Embryonic facial prominence (tissue), 1 donor: ENCODE results near the gene PRICKLE2.

Experiments used
- DNase-seq: peaks from one replicate; pipeline ENCODE4 v3.0.0-alpha.2; 2016; ENCODE audit errors: extremely low spot score

PRICKLE2 gene

GRCh38 chr3:64133987-64134386 lies 91.3 kb downstream of the PRICKLE2 start:
- no peak for DNase-seq

DNA sequence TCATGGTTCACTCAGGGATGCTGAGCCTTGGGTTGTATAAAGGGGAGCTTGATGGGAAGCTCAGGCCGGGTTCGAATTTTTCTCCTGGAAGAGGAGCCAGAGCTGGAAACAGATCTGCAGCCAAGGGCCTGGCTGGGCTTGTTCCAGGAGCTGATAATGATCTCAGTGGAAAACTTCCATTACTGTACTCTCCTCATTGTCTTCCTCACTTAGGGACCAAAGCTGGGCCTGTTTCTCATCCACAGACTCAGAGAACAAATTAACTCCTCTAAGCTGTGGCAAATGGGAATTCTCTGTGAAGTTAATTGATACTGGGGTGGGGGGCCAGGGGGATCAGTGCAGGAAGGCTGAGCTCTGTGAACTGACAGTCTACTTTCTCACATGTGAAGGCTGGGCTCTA lies 92.0 kb downstream of the PRICKLE2 start:
- no peak for DNase-seq

DNA sequence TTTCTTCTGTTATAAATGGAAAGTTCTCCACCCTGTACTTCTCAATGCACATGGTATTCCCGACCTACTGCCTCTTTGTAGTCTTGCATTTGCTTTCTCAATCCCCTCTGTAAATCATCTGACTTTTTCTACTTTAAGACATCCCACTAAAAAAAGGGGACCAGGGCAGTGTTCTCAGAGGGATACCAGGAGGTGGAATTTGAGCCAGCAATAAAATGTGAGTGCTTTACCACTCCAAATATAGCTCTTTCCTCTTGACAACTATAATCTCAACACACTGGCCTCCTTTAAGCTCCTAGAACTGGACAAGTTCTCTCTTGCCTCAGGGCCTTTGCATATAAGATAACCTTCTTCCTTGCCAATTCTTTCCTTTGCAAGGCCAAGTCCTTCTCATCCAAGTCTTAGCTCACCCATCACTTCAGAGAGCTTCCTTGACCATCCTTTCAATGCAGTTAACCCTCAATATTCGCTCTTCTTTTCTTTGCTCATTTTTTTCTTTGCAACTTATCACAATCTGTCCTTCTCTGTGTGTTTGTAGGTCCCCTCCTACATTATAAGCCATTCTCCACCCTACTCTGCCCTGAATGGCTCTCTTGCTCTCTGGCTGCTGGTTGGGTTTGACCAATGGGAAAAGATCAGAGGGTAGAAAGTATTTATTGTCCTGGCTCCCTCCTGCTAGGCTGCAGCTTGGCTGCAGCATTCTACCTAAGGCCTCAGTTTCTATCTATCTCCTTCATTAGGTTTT lies 93.4 kb downstream of the PRICKLE2 start:
- no peak for DNase-seq

- no peak for DNase-seq
These were observed 94.8 kb downstream of the PRICKLE2 start for GRCh38 chr3:64130436-64130835.

DNA sequence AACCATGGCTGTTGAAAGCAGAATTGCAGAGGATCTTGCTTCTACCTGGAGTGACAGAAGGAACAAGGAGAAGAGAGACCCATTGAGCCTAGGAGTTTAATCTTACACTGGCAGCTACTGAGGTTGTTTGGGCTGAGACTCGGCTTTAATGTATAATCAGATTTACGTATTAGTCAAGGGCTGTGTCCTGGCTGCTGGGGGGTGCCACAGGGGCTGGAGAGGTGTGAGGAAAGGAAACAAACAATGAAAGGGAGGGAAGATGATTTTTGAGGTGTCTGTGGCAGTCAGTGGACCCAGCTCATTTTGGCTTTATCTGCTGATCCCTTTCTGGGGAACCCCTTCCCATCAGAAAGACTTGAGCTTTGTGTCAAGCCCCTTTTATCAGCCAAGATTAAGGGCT lies 95.7 kb downstream of the PRICKLE2 start:
- DNase-seq: no peak

DNA sequence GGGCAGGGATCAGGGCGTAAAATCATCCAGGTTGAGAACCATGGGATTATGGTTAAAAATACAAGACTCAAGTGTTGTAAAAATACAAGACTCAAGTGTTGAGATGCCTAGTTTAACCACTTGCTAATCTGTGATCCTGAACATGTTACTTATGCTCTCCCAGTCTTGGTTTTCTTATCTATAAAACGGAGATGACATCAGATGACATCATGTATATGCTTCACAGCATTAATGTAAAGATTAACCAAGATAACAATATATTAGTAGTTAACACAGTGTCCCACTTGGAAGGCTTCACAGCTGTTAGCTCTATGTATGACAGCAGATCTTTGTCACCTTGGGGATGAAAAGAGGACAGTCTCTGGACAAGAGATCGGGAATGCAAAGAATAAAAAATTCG lies 96.2 kb downstream of the PRICKLE2 start:
- no peak for DNase-seq

DNA sequence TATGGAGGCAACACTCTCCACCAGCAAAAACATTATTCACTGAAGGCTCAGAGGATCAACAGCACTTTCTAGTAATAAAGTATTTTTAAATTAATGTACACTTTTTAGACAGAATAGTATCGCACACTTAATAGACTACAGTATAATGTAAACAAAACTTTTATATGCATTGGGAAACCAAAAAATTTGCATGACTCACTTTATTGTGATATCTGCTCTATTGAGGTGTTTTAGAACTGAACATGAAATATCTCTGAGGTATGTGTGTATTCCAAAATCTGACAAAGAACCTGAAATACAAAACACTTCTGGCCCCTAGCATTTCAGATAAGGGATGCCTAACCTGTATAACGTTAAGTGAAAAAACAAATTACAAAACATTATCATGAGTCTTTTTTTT lies 99.7 kb downstream of the PRICKLE2 start:
- no peak for DNase-seq

GRCh38 chr3:64123931-64124330 lies 101.3 kb downstream of the PRICKLE2 start:
- no peak for DNase-seq

- DNase-seq: no peak
These were observed 102.8 kb downstream of the PRICKLE2 start for GRCh38 chr3:64122476-64122875.

DNA sequence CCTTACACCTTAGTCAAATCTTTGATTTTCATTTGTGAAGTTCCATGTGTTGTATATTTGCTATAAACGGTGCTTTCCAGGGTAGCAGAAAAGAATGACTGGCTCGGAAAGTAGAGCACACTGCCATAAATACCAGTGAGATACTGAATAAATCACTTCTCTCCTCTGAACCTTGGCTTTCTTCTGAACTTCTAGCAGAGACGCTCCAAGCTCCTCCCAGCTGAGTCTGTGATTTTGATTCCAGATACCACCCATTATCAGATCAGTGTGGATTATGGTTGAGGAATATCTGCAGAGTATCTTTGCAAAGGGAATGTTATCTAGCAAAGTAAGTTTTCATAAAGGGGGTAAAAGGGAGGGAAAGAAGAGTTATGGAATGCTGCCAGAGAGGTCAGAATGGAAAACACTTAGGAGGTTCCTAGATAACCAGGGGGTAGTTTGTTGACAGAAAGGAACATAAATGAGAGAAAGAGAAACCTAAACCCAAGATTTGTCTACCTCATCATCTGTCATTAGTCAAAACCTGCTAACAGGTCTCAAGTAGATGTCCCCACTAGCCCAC lies 103.4 kb downstream of the PRICKLE2 start:
- no peak for DNase-seq

DNA sequence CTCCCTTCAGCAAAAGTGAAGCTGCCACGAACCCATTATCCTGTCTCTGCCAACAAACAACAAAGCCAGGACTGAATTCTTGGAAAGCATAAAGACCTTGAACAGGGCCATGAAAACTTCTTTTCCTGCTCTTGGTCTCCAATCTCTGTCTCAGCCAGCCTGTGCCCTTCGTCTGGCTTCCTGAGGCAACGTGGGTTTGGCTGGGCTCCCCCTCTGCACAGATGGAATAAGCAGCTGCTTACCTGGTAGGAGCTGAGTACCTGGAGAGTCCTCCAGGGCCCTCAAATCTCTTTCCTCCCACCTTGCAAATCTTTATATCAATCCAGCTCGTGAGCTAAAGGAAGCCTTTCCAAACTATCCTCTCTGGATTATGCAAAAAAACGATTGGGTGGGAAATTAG lies 104.4 kb downstream of the PRICKLE2 start:
- no peak for DNase-seq

DNA sequence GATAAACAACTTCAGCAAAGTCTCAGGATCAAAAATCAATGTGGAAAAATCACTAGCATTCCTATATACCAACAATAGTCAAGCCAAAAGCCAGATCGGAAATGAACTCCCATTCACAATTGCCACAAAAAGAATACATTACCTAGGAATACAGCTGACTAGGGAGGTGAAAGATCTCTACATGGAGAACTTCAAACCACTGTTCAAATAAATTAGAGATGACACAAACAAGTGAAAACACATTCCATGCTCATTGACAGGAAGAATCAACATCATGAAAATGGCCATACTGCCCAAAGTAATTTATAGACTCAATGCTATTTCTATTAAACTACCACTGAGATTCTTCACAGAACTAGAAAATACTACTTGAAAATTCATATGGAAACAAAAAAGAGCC lies 107.8 kb downstream of the PRICKLE2 start:
- DNase-seq: no peak

GRCh38 chr3:64114651-64115050 lies 110.6 kb downstream of the PRICKLE2 start:
- DNase-seq: no peak

DNA sequence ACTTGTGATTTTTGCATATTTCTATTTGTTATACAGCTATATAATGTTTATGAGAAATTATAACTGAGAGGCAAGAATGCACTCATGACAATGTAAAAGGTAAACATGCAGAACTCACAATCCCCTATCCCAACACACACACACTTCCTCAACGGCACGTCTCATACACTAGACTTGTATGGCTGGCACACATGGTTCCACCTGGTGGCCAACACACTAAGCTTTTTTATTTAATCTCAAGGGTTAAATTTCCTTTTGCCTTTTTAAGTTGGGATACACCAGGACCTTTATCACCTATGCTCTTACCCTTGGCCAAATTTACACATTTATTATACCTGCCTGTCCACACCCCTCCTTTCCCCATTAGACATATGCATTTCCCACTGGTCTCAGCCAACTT lies 113.4 kb downstream of the PRICKLE2 start:
- DNase-seq: no peak

- DNase-seq: no peak
These were observed 114.2 kb downstream of the PRICKLE2 start for GRCh38 chr3:64111083-64111482.

GRCh38 chr3:64110071-64110470 lies 115.2 kb downstream of the PRICKLE2 start:
- DNase-seq: no peak

GRCh38 chr3:64109438-64109837 lies 115.8 kb downstream of the PRICKLE2 start:
- no peak for DNase-seq

GRCh38 chr3:64108784-64109317 lies 116.4 kb downstream of the PRICKLE2 start:
- DNase-seq: no peak

- no peak for DNase-seq
These were observed 117.0 kb downstream of the PRICKLE2 start for GRCh38 chr3:64108231-64108630.

- no peak for DNase-seq
These were observed 118.1 kb downstream of the PRICKLE2 start for GRCh38 chr3:64107190-64107589.

- no peak for DNase-seq
These were observed 119.5 kb downstream of the PRICKLE2 start for GRCh38 chr3:64105816-64106215.

DNA sequence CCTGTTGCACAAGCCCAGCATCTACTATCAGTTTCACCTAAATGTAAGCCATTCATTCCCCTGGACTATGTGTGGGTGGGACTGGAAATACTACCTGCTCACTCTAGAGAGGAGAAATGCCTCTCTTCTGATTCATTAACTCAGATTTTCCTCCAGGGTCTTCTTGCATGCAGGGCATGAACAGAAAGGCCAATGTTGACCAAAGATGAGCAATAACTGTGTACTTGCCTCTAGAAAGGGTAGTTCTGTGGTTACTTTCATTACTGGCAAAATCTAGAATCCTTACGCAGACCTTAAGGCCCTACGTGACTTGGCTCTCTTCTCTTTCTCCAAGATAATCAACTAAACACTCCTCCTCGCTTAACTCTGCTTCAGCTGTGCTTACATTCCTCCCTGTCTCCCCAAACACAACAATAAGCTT lies 120.6 kb downstream of the PRICKLE2 start:
- DNase-seq: no peak

DNA sequence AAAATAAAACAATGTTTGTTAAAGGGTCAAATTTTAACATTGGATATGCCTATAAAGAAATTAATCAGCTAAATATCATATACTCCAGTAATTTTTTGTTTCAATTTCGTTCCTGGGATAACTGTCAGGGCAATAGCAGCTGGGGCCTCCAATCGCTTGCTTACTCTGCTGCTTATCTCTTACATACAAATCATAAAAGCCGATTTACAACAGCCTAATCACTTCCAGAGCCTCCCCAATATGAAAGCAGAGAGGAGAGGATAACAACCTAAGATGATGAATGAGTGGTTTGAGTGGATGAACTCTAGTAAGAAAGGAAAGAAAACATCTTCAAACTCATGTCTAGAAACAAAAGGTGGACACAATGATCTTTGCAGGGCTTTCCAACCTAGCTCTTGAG lies 121.3 kb downstream of the PRICKLE2 start:
- DNase-seq: no peak

GRCh38 chr3:64103131-64103530 lies 122.1 kb downstream of the PRICKLE2 start:
- no peak for DNase-seq
